Putamen (tissue), 1 donor: ENCODE data around the gene NMNAT1.
"Not testable (repeated sequence)": the region's sequence is repeated elsewhere in the genome, so short reads cannot be mapped to it uniquely, and the experiment has no call there.

Experiments
- DNase-seq: peaks from one replicate; pipeline ENCODE4 v3.0.0-alpha.2; 2016; ENCODE audit warnings: low spot score

Gene NMNAT1

DNA sequence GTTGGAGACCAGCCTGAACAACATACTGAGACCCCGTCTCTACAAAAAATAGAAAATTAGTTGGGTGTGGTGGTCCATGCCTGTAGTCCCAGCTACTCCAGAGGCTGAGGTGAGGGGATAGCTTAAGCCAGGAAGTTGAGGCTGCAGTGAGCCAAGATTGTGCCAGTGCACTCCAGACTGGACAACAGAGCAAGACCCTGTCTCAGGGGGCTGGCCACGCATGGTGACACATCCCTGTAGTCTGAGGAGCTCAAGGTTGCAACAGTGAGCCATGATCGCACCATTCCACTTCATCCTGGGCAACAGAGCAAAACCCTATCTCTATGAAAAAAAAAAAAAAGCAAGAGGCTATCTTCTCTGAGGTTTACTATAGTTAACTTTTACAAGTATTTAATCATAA lies 76.8 kb downstream of the NMNAT1 start:
- no peak for DNase-seq

DNA sequence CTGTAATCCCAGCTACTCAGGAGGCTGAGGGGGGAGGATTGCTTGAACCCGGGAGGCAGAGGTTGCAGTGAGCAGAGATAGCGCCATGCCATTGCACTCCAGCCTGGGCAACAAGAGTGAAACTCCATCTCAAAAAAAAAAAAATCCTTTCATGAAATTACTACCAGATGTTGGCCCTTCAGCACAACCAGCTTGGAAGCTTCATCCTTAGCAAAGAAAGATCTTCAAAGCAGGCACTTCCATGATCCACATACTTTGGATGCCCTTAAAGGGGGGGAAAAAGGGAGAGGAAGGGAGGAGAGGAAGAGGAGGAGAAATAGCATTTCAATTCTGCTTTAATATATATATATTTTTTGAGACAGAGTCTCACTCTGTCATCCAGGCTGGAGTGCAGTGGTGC lies 77.4 kb downstream of the NMNAT1 start:
- not testable (repeated sequence) for DNase-seq

DNA sequence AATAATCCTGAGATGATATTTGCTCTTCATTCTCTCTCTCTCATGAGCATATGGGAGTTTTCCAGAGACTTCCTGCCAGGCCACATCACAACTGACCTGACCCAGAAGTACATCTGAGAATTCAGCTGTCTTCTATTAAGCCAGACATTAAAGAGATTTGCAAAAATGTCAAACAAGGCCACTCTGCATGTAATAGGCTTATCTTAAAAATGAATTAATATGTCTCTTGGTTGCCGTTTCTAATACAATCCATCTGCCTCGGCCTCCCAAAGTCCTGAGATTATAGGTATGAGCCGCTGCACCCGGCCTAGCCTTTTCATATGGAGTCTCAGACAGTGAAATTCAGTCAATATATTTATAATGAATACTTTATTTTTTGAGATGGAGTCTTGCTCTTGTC lies 78.7 kb downstream of the NMNAT1 start:
- not testable (repeated sequence) for DNase-seq

DNA sequence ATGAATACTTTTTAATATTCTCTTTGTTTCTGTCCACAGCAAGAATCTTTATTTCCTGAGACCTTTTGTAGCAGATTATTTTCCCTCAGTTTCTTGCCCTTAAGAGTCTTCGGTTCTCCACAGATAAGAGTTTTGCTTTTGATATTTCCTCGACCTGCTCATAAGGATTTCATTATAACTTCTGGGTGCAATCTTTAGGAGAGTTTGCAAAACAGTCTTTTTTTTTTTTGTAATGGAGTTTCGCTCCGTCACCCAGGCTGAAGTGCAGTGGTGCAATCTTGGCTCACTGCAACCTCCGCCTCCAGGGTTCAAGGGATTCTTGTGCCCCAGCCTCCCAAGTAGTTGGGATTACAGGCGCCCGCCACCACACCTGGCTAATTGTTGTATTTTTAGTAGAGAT lies 79.4 kb downstream of the NMNAT1 start:
- no peak for DNase-seq

DNA sequence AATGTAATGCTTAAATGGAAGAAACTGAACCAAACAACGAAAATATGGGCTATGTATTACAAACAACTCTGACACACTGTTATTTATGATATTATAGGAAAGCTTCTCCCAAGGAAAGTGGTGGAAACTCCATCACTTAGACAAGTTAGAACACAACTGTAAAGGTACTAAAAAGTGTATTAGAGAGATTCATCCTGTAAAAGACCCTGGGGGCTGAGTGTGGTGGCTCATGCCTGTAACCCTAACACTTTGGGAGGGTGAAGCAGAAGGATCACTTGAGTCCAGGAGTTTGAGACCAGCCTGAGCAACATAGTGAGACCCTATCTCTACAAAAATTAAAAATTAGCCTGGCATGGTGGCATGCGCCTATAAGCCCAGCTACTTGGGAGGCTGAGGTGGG lies 82.1 kb downstream of the NMNAT1 start:
- no peak for DNase-seq

DNA sequence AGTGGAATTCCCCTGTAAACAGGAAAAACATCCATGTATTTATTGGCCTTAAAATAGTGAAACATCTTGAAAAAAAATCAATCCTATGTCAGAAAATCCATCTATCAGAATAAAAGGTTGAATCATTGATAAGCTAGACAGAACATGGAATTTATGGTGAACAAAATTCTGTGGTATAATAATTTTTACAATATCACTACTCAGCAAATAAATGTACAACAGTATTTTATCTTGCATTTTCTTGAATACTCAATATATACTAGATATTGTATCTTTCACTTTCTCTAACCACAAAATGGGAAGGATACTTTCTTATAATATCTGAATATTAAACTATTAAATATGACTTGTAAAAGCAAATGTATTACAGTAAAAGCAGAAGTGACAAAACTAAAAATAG lies 83.8 kb downstream of the NMNAT1 start:
- DNase-seq = no peak

DNA sequence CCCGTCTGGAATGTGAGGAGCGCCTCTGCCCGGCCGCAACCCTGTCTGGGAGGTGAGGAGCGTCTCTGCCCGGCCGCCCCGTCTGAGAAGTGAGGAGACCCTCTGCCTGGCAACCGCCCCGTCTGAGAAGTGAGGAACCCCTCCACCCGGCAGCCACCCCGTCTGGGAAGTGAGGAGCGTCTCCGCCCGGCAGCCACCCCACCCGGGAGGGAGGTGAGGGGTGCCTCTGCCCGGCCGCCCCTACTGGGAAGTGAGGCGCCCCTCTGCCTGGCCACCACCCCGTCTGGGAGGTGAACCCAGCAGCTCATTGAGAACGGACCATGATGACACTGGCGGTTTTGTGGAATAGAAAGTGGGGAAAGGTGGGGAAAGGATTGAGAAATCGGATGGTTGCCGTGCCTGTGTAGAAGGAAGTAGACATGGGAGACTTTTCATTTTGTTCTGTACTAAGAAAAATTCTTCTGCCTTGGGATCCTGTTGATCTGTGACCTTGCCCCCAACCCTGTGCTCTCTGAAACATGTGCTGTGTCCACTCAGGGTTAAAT lies 85.8 kb downstream of the NMNAT1 start:
- not testable (repeated sequence) for DNase-seq

DNA sequence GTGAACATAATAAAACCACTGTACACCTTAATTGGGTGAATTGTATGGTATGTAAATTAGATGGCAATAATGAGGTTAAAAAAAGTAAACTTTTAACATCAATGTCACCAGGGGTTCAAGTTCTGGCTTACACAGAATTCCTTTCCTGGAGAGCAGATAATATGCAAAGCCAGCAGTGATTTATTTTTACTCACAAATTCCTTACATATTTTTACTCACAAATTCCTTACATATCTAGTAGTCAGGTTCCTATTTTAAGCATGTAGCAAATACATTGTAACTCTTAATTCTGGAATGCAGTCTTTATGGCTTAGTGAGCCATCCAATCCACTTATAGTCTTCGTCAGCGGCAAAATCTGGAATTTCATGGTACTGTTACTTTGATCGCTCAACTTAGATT lies 88.2 kb downstream of the NMNAT1 start:
- no peak for DNase-seq

DNA sequence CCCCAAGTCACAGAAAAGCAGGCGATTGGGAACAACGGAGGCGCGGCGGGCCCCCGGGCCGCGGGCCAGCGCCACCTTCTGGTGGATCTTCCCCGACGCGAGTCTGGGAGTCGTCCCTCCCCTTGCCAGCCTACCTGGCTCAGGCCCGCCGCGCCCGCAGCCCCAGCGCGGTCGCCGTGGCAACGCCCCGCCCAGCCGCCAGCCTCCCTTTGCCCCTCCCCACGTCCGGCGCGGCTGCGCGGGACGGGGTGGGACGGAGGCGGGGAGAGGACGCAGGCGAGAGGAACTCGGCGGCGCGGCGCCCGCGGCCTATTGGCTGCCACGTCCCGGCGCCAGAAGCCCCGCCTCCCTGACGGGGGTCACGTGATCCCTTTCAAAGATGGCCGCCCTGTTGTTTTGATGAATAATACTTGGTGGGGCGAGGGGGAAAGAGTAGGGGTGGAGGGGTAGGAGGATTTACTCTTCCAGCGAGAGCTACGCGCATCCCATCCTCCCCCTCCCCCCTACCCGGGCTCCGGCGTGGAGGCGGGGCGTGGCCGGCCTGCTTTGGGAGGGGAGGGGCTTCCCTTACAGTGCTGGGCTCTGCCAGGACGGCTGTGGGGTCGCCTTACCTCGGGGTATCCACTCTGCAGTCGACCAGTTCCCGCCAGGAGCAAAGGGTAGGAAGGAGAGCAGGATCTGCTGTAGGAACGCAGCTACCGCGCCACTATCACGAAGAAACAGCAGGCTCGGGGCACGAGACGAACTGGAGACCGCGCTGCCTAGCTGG lies 89.5 kb downstream of the NMNAT1 start, which contains the start of gene UBE4B:
TSS of gene UBE4B (plus strand) at position 369 of the 769 bp plus-strand sequence. CDS start 713 bp downstream, outside the sequence.
- peak; percentile 99 for DNase-seq

DNA sequence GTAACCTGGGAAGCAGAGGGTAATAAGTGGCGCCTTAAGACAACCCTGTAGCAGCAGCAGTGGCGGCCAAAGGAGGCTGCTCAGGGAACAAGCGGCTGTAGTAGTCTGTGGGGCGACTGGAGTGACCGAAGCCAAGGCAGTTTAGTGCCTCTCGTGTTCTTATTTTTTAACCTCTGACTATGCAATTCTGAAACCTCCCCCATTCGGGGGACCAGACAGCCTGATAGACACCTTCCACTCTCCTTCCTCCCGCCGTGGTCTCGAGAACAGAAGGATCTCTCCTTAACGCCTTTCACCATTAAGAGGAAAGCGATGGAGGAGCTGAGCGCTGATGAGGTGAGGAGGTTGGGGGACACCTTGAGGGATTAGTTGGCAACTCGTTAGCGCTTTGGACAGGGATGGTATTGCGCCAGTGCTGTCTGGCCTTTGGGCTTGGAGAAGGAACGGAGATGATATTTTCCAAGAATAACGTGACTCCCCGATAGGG lies 90.1 kb downstream of the NMNAT1 start:
- no peak for DNase-seq
